Measurements from ENCODE around the gene EYA2.

EYA2 gene

DNA sequence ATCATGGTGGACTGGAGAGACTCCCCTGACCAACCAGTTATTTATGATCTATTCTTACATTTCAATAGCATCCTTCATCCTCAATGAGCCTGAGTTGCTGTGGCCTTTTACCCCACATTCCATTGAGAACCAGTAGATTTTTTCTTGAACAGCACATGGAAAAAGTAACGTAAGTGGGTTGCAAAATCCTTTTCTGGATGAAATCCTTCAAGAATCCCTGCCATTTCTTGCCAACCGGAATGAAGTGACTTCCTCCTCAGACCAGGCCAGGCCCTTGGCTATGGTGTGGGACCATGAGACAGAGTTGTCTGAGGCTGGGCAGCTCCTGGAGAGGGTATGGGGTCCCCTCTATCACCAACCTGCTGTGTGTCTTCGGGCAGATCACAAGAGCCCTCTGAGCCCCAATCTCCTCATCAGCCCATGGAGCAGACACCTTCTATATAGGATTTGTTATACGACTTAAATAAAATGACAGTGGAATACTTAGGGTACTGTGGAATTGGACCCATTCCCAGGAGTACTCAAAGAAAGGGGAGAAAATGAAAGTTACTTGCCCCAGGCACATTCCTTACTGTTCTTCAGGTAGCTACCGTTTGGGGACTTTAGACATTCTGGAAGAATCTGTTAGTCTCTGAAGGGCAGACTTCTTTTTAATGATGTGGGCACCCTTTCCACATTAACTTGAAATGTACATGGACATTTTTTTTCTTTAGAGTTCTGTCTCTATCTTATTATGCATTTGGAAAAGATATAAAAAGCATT, 10.9 kb downstream of the EYA2 start:
- TF ChIP-seq, protein P1, sequence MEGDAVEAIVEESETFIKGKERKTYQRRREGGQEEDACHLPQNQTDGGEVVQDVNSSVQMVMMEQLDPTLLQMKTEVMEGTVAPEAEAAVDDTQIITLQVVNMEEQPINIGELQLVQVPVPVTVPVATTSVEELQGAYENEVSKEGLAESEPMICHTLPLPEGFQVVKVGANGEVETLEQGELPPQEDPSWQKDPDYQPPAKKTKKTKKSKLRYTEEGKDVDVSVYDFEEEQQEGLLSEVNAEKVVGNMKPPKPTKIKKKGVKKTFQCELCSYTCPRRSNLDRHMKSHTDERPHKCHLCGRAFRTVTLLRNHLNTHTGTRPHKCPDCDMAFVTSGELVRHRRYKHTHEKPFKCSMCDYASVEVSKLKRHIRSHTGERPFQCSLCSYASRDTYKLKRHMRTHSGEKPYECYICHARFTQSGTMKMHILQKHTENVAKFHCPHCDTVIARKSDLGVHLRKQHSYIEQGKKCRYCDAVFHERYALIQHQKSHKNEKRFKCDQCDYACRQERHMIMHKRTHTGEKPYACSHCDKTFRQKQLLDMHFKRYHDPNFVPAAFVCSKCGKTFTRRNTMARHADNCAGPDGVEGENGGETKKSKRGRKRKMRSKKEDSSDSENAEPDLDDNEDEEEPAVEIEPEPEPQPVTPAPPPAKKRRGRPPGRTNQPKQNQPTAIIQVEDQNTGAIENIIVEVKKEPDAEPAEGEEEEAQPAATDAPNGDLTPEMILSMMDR (IDR thresholded peaks at IDR 0.05), result no peak

DNA sequence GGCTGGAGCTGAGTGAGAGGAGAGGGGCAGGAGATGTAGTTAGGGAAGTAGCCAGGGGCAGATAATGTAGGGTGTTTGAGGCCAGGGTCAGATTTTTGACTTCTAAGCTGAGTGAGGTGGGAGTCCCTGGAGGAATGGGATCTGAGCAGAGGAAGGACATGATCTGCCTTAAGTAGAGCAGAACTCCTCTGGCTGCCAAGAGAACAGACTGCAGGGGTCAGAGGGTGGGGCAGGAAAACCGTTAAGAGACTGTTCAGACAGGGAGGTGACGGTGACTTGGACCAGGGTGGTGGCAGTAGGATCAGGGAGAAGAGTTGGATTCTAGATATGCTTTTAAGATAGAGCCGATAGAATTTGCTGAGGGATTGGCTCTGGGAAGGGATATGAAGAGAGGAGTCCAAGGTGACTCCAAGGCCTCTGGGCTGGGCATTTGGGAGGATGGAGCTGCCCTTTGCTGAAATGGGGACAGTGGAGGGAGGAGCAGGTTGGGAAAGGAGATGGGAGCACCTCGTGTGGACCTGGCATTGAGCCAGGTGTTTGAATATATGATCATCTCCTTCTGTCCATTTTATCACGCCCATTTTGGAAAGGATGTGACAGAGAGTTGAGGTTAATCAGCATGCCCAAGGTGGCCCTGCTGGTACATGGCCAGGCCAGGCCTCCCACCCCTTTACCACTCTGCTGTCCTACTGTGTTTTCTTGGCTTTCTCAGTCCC, 18.8 kb downstream of the EYA2 start:
- TF ChIP-seq, protein P1 (IDR thresholded peaks at IDR 0.05), result no peak

DNA sequence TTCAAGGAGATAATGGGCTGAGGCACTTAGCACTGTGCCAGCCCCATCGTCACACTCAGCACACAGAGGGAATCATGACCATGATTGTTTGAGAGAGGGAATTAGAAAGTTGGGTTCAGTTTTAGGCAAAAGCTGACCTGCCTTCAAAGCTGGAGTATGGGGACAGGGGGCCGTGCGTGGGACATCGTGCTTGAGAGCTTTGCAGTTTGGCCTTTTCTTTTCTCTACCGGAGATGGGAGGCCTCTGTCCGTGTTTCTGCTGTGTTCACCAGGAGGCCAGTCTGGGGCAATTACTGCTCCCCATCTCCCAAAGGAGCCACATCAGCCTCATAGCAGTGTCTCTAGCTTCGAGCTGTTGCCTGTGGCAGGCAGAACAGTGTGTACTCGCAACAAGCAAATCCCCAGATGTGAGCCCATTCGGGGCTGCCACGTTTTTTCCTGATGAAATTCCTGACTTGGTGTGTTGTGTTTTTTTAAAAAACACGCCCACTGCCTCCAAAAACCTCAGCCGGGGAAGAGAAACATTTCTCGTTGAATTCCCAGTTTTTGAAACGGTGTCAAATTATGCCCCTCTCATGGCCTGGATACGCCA, 20.2 kb downstream of the EYA2 start:
- TF ChIP-seq, protein P1 (IDR thresholded peaks at IDR 0.05), result no peak

- TF ChIP-seq, protein P1 (IDR thresholded peaks at IDR 0.05), result no peak
These were observed 21.1 kb downstream of the EYA2 start for GRCh38 chr20:46915575-46916257.

DNA sequence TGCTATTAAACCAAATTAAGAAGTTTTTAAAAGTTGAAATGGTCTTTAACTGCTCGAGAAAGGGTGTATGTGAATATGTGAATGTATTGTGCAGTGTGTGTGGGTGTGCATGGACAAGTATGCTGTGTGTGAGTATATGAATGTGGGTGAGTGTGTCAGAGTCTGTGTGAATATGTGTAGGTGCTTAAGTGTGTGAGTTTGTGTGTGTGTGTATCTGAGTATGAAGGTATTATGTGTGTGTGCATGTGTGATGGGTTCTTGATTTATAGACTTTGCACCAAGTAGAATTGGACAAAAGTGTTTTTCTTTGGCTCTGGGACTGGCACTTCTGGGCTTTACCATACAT, 21.6 kb downstream of the EYA2 start:
- TF ChIP-seq, protein P1 (IDR thresholded peaks at IDR 0.05), result no peak

- TF ChIP-seq, protein P1 (IDR thresholded peaks at IDR 0.05), result no peak
These were observed 22.5 kb downstream of the EYA2 start for GRCh38 chr20:46917155-46917554.

GRCh38 chr20:46920114-46920513, 25.5 kb downstream of the EYA2 start:
- TF ChIP-seq, protein P1 (IDR thresholded peaks at IDR 0.05), result no peak

Measured in LNCAP (cell line).